IMR-90 (cell line): ENCODE measurements around the gene CASK. TPM values are rescaled to one million over a fixed set of nuclear protein-coding genes. Genes with fewer than 3 reads are reported as not detected.

Experiments used
- ATAC-seq: fragments of 200-7000 bp; cut with Tn5 transposase; 2 replicates; pipeline ENCODE4 v1.9.1; 2020; ENCODE audit warnings: low read depth, mild to moderate bottlenecking, moderate library complexity
- BruUV-seq: library from RNA; stranded (reverse); fragments of 400-500 nt; replicated peaks from 2 replicates; lab custom pipeline; 2021; lab: Mats Ljungman, UMichigan
- CTCF ChIA-PET: fragments of 300-600 bp; formaldehyde crosslinking; extraction: SDS; loops from one replicate; lab custom pipeline; 2021; ENCODE audit warnings: antibody characterized with exemption; lab: Yijun Ruan, JAX
- POLR2A ChIA-PET: fragments of 300-600 bp; sonication (Branson Sonifier 250); formaldehyde crosslinking; loops from one replicate; lab custom pipeline; 2022; ENCODE audit warnings: antibody characterized with exemption; ENCODE audit not compliant: unreplicated experiment; lab: Charles Lee
- DNase-seq: peaks from one replicate; pipeline ENCODE4 v3.0.0; 2013
- H2AFZ ChIP-seq: replicated peaks from 2 replicates; pipeline ENCODE3; 2013; ENCODE audit warnings: low read length, mild to moderate bottlenecking; ENCODE audit not compliant: poor library complexity
- H2AK5ac ChIP-seq: 2 replicates; pipeline ENCODE4 v1.6.1; 2013; ENCODE audit warnings: low read depth, low read length, inconsistent platforms
- H2AK9ac ChIP-seq: replicated peaks from 2 replicates; pipeline ENCODE3; 2013; ENCODE audit warnings: mild to moderate bottlenecking, low read depth, low read length, moderate library complexity; ENCODE audit not compliant: poor library complexity
- H2BK120ac ChIP-seq: 2 replicates; pipeline ENCODE4 v1.6.1; 2013; ENCODE audit warnings: low read depth, low read length, inconsistent platforms
- H2BK15ac ChIP-seq: 3 replicates; pipeline ENCODE4 v1.6.1; 2013; ENCODE audit warnings: low read depth, low read length, inconsistent platforms
- H2BK20ac ChIP-seq: 2 replicates; pipeline ENCODE4 v1.6.1; 2013; ENCODE audit warnings: low read depth, mild to moderate bottlenecking, inconsistent platforms, low read length, moderate library complexity
- H2BK5ac ChIP-seq: 2 replicates; pipeline ENCODE4 v1.6.1; 2013; ENCODE audit warnings: mild to moderate bottlenecking, low read depth, low read length, inconsistent platforms; ENCODE audit not compliant: poor library complexity, severe bottlenecking
- H3K14ac ChIP-seq: replicated peaks from 2 replicates; pipeline ENCODE4 v1.6.1; 2013; ENCODE audit warnings: low read depth, low read length, inconsistent platforms
- H3K18ac ChIP-seq: 2 replicates; pipeline ENCODE4 v1.6.1; 2013; ENCODE audit warnings: low read depth, low read length, control low read depth
- H3K23ac ChIP-seq: 2 replicates; pipeline ENCODE4 v1.6.1; 2013; ENCODE audit warnings: low read depth, low read length, inconsistent platforms
- H3K27ac ChIP-seq: 2 replicates; pipeline ENCODE4 v1.5.1; 2013; ENCODE audit warnings: mild to moderate bottlenecking, control low read depth, low read length; ENCODE audit not compliant: insufficient read depth
- H3K27me3 ChIP-seq: 2 replicates; pipeline ENCODE4 v1.6.1; 2013; ENCODE audit warnings: low read length; ENCODE audit not compliant: control insufficient read depth, insufficient read depth
- H3K36me3 ChIP-seq: 2 replicates; pipeline ENCODE4 v1.6.1; 2013; ENCODE audit warnings: low read length, mixed read lengths; ENCODE audit not compliant: control insufficient read depth, insufficient read depth
- H3K4ac ChIP-seq: 2 replicates; pipeline ENCODE4 v1.6.1; 2013; ENCODE audit warnings: low read depth, low read length, inconsistent platforms
- H3K4me1 ChIP-seq: 2 replicates; pipeline ENCODE4 v1.6.1; 2013; ENCODE audit warnings: low read length, mixed read lengths; ENCODE audit not compliant: control insufficient read depth, insufficient read depth
- H3K4me2 ChIP-seq: 2 replicates; pipeline ENCODE4 v1.6.1; 2013; ENCODE audit warnings: low read depth, mild to moderate bottlenecking, control low read depth, low read length, moderate library complexity
- H3K4me3 ChIP-seq: 2 replicates; pipeline ENCODE4 v1.5.1; 2013; ENCODE audit warnings: low read depth, mild to moderate bottlenecking, control low read depth, low read length, moderate library complexity; ENCODE audit not compliant: insufficient read depth
- H3K56ac ChIP-seq: 2 replicates; pipeline ENCODE4 v1.6.1; 2013; ENCODE audit warnings: low read length, inconsistent platforms; ENCODE audit not compliant: insufficient read depth; ENCODE audit errors: extremely low read depth
- H3K79me1 ChIP-seq, 2 experiments: 2 replicates each; pipeline ENCODE4 v1.6.1; 2013; ENCODE audit warnings: low read length in 2 of 2, inconsistent platforms in 1 of 2, low read depth in 1 of 2
- H3K9ac ChIP-seq: 2 replicates; pipeline ENCODE4 v1.6.1; 2013; ENCODE audit warnings: low read depth, low read length, control low read depth
- H3K9me1 ChIP-seq: 2 replicates; pipeline ENCODE4 v1.6.1; 2013; ENCODE audit warnings: low read length, inconsistent platforms; ENCODE audit not compliant: insufficient read depth
- H3K9me3 ChIP-seq: 2 replicates; pipeline ENCODE4 v1.6.1; 2013; ENCODE audit warnings: low read length; ENCODE audit not compliant: control insufficient read depth, insufficient read depth
- H4K20me1 ChIP-seq: 2 replicates; pipeline ENCODE4 v1.6.1; 2013; ENCODE audit warnings: low read length, inconsistent platforms; ENCODE audit not compliant: insufficient read depth
- H4K5ac ChIP-seq: 2 replicates; pipeline ENCODE4 v1.6.1; 2013; ENCODE audit warnings: mild to moderate bottlenecking, low read depth, low read length, control low read depth
- H4K8ac ChIP-seq, 2 experiments: 2 replicates each; pipeline ENCODE4 v1.6.1; 2013; ENCODE audit warnings: low read depth in 2 of 2, low read length in 2 of 2, control low read depth in 1 of 2, inconsistent platforms in 1 of 2
- H4K91ac ChIP-seq: 2 replicates; pipeline ENCODE4 v1.6.1; 2013; ENCODE audit warnings: low read depth, low read length, inconsistent platforms; ENCODE audit not compliant: insufficient read depth
- BHLHE40 ChIP-seq: fragments of 150-350 bp; IDR thresholded peaks from 2 replicates; pipeline ENCODE4 v1.6.1; 2016; ENCODE audit warnings: mild to moderate bottlenecking, low read depth, low read length
- MAZ ChIP-seq: IDR thresholded peaks from 2 replicates; pipeline ENCODE4 v1.6.1; 2012; ENCODE audit warnings: low read depth, mild to moderate bottlenecking, low read length, improper control_type of control experiment, moderate library complexity, borderline replicate concordance
- NFE2L2 ChIP-seq: fragments of 150-350 bp; IDR thresholded peaks from 2 replicates; pipeline ENCODE4 v1.6.1; 2016; ENCODE audit warnings: low read depth, mild to moderate bottlenecking, low read length
- RCOR1 ChIP-seq: IDR thresholded peaks from 2 replicates; pipeline ENCODE4 v1.6.1; 2012; ENCODE audit warnings: mild to moderate bottlenecking, low read length, improper control_type of control experiment; ENCODE audit not compliant: insufficient replicate concordance
- RFX5 ChIP-seq: IDR thresholded peaks from 2 replicates; pipeline ENCODE4 v1.8.0; 2012; ENCODE audit warnings: low read depth, mild to moderate bottlenecking, low read length, moderate library complexity
- WGBS, 2 experiments: methylation state at CpG; one replicate each; pipeline versions ENCODE4 v1.1.5 to v1.1.7; 2013; ENCODE audit warnings: missing lambda C conversion rate in 2 of 2; ENCODE audit not compliant: insufficient read length in 1 of 2; ENCODE audit errors: extremely low coverage in 2 of 2; 5-methylcytosine and 5-hydroxymethylcytosine counted together
- dilution Hi-C: fragments of 300-500 bp; cut with HindIII; formaldehyde crosslinking; loops from one replicate; pipeline ENCODE4 v1.14.3; 2018; ENCODE audit warnings: low sequenced_read_pairs; ENCODE audit not compliant: unreplicated experiment
- in situ Hi-C: fragments of 300-500 bp; cut with MboI; formaldehyde crosslinking; loops from 3 replicates; pipeline ENCODE4 v1.14.3; 2019; ENCODE audit warnings: low sequenced_read_pairs, inconsistent platforms, mixed read lengths
- intact Hi-C: fragments of 100-400 bp; cut with micrococcal nuclease; formaldehyde crosslinking; loops from 2 replicates; pipeline ENCODE4 v1.10.0; 2022
- polyA plus RNA-seq, 3 experiments: library from polyadenylated mRNA; depleted of rRNA; stranded (reverse); fragments of >200 nt; gene quantifications; 2 replicates each; pipeline ENCODE4 v1.2.3, GENCODE V29; 2012; ENCODE audit warnings: low replicate concordance in 1 of 3
- total RNA-seq: library from RNA; depleted of rRNA; stranded (reverse); fragments of >200 nt; gene quantifications from 2 replicates; pipeline ENCODE4 v1.2.3, GENCODE V29; 2012
- TF ChIP-seq, protein P1 (sequence below): fragments of 150-350 bp; IDR thresholded peaks from 2 replicates; pipeline ENCODE4 v1.6.1; 2017; ENCODE audit warnings: mild to moderate bottlenecking, antibody characterized with exemption, low read length, low read depth
- TF ChIP-seq, protein P2 (sequence below): fragments of 150-350 bp; IDR thresholded peaks from 2 replicates; pipeline ENCODE4 v1.6.1; 2016; ENCODE audit warnings: low read depth, mild to moderate bottlenecking, low read length, moderate library complexity, borderline replicate concordance
- TF ChIP-seq, protein P3 (sequence below): conservative IDR thresholded peaks from 2 replicates; pipeline ENCODE4 v1.5.1; 2012; ENCODE audit warnings: mild to moderate bottlenecking, low read depth, low read length, improper control_type of control experiment

CASK gene
- total and polyA plus RNA-seq, 2 of the 4 experiments (the other 2 are of a cell fraction): 9.4 to 17.7 TPM

DNA sequence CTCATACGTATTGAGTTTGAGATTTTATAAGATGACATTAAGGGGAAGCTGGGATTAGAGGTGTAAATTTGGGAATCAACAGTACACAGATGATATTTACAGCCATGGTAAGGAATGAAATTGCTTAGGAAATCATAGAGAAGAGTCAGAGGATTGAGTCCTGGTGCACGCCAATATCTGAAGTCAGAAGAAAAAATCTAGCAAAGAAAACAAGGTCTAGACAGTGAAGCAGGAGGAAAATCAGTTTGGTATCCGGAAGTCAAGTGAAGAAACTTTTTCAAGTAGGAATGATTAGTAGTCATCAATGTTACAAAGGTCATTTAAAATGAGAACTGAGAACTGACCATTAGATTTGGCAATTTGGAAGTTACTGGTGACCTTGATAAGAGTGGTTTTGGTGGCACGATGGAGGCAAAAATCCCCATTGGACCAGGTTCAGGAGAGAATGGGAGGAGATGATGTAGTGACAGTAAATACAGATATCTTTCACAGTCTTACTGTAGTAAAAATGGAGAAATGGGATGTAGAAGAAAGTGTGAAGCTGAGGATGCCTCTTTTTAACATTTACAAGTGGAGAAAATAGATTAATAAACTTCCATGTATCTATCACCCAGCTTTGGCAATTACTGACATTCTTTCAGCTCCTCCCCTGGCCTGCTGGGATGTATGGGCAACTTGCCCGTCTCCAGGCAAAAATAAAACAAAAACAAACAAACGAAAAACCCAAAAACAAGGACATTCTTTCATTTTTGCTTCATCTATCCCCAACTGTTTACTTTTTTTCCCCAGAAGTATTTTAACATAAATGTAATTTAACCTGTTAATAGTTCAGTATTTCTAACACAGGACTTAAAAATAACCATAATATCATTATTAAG, 245.9 kb downstream of the CASK start:
- ATAC-seq (no peak), DNase-seq (no peak)
- no peak overlapping the region for H4K91ac ChIP-seq
- no peak overlapping the region for H3K23ac ChIP-seq
- intact Hi-C loops (no loop called here), dilution Hi-C loops (no loop called here), in situ Hi-C loops (no loop called here)
- no peak overlapping the region for H3K56ac ChIP-seq
- no peaks in the 10 kb centered on the region for H4K20me1 ChIP-seq
- TF ChIP-seq, protein P1, sequence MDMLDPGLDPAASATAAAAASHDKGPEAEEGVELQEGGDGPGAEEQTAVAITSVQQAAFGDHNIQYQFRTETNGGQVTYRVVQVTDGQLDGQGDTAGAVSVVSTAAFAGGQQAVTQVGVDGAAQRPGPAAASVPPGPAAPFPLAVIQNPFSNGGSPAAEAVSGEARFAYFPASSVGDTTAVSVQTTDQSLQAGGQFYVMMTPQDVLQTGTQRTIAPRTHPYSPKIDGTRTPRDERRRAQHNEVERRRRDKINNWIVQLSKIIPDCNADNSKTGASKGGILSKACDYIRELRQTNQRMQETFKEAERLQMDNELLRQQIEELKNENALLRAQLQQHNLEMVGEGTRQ: no peak
- TF ChIP-seq RFX5: no peak
- TF ChIP-seq MAZ: no peak
- TF ChIP-seq, protein P2, sequence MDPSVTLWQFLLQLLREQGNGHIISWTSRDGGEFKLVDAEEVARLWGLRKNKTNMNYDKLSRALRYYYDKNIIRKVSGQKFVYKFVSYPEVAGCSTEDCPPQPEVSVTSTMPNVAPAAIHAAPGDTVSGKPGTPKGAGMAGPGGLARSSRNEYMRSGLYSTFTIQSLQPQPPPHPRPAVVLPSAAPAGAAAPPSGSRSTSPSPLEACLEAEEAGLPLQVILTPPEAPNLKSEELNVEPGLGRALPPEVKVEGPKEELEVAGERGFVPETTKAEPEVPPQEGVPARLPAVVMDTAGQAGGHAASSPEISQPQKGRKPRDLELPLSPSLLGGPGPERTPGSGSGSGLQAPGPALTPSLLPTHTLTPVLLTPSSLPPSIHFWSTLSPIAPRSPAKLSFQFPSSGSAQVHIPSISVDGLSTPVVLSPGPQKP: no peak
- TF ChIP-seq, protein P3, sequence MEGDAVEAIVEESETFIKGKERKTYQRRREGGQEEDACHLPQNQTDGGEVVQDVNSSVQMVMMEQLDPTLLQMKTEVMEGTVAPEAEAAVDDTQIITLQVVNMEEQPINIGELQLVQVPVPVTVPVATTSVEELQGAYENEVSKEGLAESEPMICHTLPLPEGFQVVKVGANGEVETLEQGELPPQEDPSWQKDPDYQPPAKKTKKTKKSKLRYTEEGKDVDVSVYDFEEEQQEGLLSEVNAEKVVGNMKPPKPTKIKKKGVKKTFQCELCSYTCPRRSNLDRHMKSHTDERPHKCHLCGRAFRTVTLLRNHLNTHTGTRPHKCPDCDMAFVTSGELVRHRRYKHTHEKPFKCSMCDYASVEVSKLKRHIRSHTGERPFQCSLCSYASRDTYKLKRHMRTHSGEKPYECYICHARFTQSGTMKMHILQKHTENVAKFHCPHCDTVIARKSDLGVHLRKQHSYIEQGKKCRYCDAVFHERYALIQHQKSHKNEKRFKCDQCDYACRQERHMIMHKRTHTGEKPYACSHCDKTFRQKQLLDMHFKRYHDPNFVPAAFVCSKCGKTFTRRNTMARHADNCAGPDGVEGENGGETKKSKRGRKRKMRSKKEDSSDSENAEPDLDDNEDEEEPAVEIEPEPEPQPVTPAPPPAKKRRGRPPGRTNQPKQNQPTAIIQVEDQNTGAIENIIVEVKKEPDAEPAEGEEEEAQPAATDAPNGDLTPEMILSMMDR: no peak
- TF ChIP-seq BHLHE40: no peak
- no peak for TF ChIP-seq NFE2L2
- TF ChIP-seq RCOR1: no peak
- H3K14ac ChIP-seq: no peak overlapping the region
- H3K4me2 ChIP-seq: no peak overlapping the region
- no peaks in the 10 kb centered on the region for H3K27me3 ChIP-seq
- no peaks in the 10 kb centered on the region for H3K36me3 ChIP-seq
- no peak overlapping the region for H3K4ac ChIP-seq
- H2BK5ac ChIP-seq: no peak overlapping the region
- ChIA-PET POLR2A (interaction anchor here (0.6 kb wide), 1 partner anchor 18 kb away, joined by 3 read pairs; no protein-coding TSS in a partner anchor), CTCF (no interaction called here)
- no peaks in the 10 kb centered on the region for H3K9me3 ChIP-seq
- no peak overlapping the region for H3K27ac ChIP-seq
- no peak overlapping the region for H2AK5ac ChIP-seq
- no peaks in the 10 kb centered on the region for H3K4me1 ChIP-seq
- H3K79me1 ChIP-seq: no peaks in the 10 kb centered on the region
- no peak overlapping the region for H2BK120ac ChIP-seq
- H4K5ac ChIP-seq: no peak overlapping the region
- H3K9me1 ChIP-seq: no peaks in the 10 kb centered on the region
- 67% methylated on average over 1 of the region's 6 CpGs; no CpG with 5 or more reads in 1 of the 2 experiments for WGBS, 2 experiments
- H3K18ac ChIP-seq: no peak overlapping the region
- H4K8ac ChIP-seq: no peak overlapping the region
- H3K9ac ChIP-seq: no peak overlapping the region
- BruUV-seq: no TSS peak
- no peak overlapping the region for H2BK20ac ChIP-seq
- H2AK9ac ChIP-seq: no peak overlapping the region
- no peak overlapping the region for H3K4me3 ChIP-seq
- no peak overlapping the region for H2BK15ac ChIP-seq
- no peak overlapping the region for H2AFZ ChIP-seq
